DOHH2 (cell line): ENCODE measurements around the gene EIF2D.

Experiments used
- H3F3A ChIP-seq: fragments of 200-600 bp; sonication (generic), shearing (Covaris generic); 2 replicates; pipeline ENCODE4 v1.6.0; 2016; ENCODE audit warnings: antibody characterized with exemption, mild to moderate bottlenecking; ENCODE audit not compliant: control insufficient read depth, insufficient read depth
- H3K27ac ChIP-seq: fragments of 200-600 bp; sonication (generic); 2 replicates; pipeline ENCODE4 v1.5.1; 2014; ENCODE audit warnings: low read depth, mild to moderate bottlenecking, low read length, moderate library complexity
- H3K27me3 ChIP-seq: fragments of 200-600 bp; sonication (generic); 2 replicates; pipeline ENCODE4 v1.6.1; 2014; ENCODE audit warnings: mild to moderate bottlenecking, low read length, mixed read lengths; ENCODE audit not compliant: control insufficient read depth
- H3K36me3 ChIP-seq: fragments of 200-600 bp; sonication (generic); 2 replicates; pipeline ENCODE4 v1.6.1; 2014; ENCODE audit warnings: mild to moderate bottlenecking, low read length, moderate library complexity, mixed read lengths; ENCODE audit not compliant: control insufficient read depth
- H3K4me1 ChIP-seq: fragments of 200-600 bp; sonication (generic); 2 replicates; pipeline ENCODE4 v1.6.1; 2014; ENCODE audit warnings: mild to moderate bottlenecking, low read length, mixed read lengths; ENCODE audit not compliant: control insufficient read depth
- H3K4me2 ChIP-seq: fragments of 200-600 bp; sonication (generic); 2 replicates; pipeline ENCODE4 v1.6.0; 2014; ENCODE audit warnings: mild to moderate bottlenecking, low read length, moderate library complexity
- H3K4me3 ChIP-seq: fragments of 200-600 bp; sonication (generic); 2 replicates; pipeline ENCODE4 v1.5.1; 2014; ENCODE audit warnings: mild to moderate bottlenecking, low read length, mixed read lengths
- H3K79me2 ChIP-seq: fragments of 200-600 bp; sonication (generic); 2 replicates; pipeline ENCODE4 v1.6.1; 2014; ENCODE audit warnings: mild to moderate bottlenecking, low read length, mixed read lengths; ENCODE audit not compliant: control insufficient read depth
- H3K9me2 ChIP-seq: fragments of 200-600 bp; sonication (generic); replicated peaks from 2 replicates; pipeline ENCODE4 v1.6.1; 2014; ENCODE audit warnings: mild to moderate bottlenecking, low read length, mixed read lengths; ENCODE audit not compliant: control insufficient read depth
- H3K9me3 ChIP-seq: fragments of 200-600 bp; sonication (generic); 2 replicates; pipeline ENCODE4 v1.6.1; 2014; ENCODE audit warnings: antibody characterized with exemption, low read length, mixed read lengths; ENCODE audit not compliant: control insufficient read depth, insufficient read depth
- H4K20me1 ChIP-seq: fragments of 200-600 bp; sonication (generic); 2 replicates; pipeline ENCODE4 v1.6.0; 2014; ENCODE audit warnings: low read depth, mild to moderate bottlenecking, antibody characterized with exemption, low read length, moderate library complexity; ENCODE audit not compliant: control insufficient read depth, insufficient read depth
- EZH2phosphoT487 ChIP-seq: fragments of 200-600 bp; sonication (generic); IDR thresholded peaks from 2 replicates; pipeline ENCODE4 v1.6.1; 2017; ENCODE audit warnings: borderline replicate concordance, mild to moderate bottlenecking, antibody characterized with exemption, low read length, moderate library complexity, mixed read lengths
- TF ChIP-seq, protein P1 (sequence below): fragments of 200-600 bp; sonication (generic); IDR thresholded peaks from one replicate; pipeline ENCODE4 v1.5.1; 2014; ENCODE audit warnings: antibody characterized with exemption, mild to moderate bottlenecking, low read depth, low read length; ENCODE audit not compliant: poor library complexity, severe bottlenecking

EIF2D gene

DNA sequence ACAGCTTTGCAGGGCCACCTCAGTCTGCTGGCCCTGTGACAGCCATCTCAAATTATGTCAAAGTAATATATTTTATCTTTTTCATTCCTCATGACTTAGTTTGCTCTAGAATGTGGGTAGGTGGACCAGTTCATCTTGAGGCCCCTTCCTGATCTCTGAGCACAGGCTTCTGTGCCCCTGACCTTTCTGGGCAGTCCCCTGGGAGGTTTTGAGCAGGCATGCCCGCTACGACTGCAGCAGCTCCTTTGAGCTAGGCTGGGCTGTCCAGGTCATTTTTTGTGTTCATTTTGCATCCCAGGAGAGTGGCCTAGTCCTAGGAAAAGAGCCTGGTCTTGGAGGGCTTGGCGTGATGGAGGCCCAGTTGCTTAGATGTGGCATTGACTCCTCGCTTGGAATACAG lies 42.7 kb downstream of the EIF2D start:
- Histone ChIP-seq H3K4me3 (no peak overlapping the region), H3K4me2 (no peak overlapping the region), H3K27ac (no peak overlapping the region), H3K27me3 (no peaks in the 10 kb centered on the region), H3K4me1 (peaks cover 9% of the 10 kb centered on the region), H3K36me3 (no peaks in the 10 kb centered on the region; the same call in 1 of the 2 replicates), H3K9me2 (no peaks in the 10 kb centered on the region), H3F3A (no peaks in the 10 kb centered on the region), H3K79me2 (peaks cover 10% of the 10 kb centered on the region), H3K9me3 (no peaks in the 10 kb centered on the region), H4K20me1 (no peaks in the 10 kb centered on the region)
- TF ChIP-seq EZH2phosphoT487: no peak
- TF ChIP-seq, protein P1, sequence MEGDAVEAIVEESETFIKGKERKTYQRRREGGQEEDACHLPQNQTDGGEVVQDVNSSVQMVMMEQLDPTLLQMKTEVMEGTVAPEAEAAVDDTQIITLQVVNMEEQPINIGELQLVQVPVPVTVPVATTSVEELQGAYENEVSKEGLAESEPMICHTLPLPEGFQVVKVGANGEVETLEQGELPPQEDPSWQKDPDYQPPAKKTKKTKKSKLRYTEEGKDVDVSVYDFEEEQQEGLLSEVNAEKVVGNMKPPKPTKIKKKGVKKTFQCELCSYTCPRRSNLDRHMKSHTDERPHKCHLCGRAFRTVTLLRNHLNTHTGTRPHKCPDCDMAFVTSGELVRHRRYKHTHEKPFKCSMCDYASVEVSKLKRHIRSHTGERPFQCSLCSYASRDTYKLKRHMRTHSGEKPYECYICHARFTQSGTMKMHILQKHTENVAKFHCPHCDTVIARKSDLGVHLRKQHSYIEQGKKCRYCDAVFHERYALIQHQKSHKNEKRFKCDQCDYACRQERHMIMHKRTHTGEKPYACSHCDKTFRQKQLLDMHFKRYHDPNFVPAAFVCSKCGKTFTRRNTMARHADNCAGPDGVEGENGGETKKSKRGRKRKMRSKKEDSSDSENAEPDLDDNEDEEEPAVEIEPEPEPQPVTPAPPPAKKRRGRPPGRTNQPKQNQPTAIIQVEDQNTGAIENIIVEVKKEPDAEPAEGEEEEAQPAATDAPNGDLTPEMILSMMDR: no peak

DNA sequence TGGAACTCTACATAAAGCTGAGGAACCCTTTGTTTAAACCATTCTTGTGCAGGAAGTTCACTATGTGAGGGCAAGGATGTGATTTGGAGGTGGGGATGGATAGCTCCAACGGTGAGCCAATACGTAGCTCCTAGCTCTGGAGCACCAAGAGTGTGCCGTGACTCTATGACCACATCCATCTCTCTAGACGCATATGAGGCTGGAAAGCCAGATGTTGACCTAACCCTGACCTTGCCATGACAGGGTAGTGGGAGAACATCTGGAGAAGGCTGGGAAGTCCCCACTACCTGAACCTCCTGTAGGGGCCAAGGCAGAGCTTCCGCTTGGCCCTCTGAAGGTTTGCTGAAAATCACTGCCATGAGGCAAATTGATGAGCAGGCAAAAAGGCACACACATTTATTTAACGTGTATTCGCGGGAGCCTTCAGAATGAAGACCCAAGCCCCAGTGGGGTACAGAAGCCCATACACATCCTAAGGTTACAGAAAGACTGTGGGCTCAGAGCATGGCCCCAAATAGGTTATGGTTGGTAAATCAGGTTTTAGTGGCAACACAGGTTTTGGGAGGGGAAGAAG lies 43.4 kb downstream of the EIF2D start:
- Histone ChIP-seq H3K4me2 (no peak overlapping the region), H3K27ac (no peak overlapping the region), H3K36me3 (peaks cover 5% of the 10 kb centered on the region), H3K9me3 (no peaks in the 10 kb centered on the region), H3K9me2 (no peaks in the 10 kb centered on the region), H3K4me3 (no peak overlapping the region), H3K79me2 (peaks cover 9% of the 10 kb centered on the region), H3K27me3 (no peaks in the 10 kb centered on the region), H4K20me1 (no peaks in the 10 kb centered on the region), H3F3A (no peaks in the 10 kb centered on the region), H3K4me1 (peaks cover 2% of the 10 kb centered on the region)
- no peak for TF ChIP-seq EZH2phosphoT487
- TF ChIP-seq, protein P1: no peak

DNA sequence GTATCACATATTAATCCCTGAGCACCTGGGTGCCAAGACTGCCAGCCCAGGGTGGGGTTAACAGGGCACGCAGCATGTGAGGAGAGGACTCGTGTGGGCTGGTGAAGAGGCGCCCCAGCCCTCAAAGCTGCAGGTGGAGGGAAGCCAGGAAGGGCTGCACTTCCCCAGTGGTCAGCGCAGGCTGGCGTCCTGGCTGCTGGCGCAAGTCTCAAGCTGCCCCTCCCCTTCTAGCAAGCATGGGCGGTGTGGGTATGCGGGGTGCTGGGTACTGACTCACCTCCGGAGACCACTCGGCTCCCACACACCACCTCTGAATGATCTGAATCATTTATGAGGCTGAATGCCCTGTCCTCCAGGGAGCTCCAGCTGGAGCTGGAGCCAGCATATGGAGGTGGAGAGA lies 44.0 kb downstream of the EIF2D start:
- Histone ChIP-seq H4K20me1 (no peaks in the 10 kb centered on the region), H3K9me2 (no peaks in the 10 kb centered on the region), H3K4me3 (no peak overlapping the region), H3K4me2 (no peak overlapping the region), H3K27me3 (no peaks in the 10 kb centered on the region), H3K79me2 (peaks cover 15% of the 10 kb centered on the region), H3K36me3 (peaks cover 10% of the 10 kb centered on the region), H3F3A (no peaks in the 10 kb centered on the region), H3K9me3 (no peaks in the 10 kb centered on the region), H3K4me1 (peaks cover 4% of the 10 kb centered on the region), H3K27ac (no peak overlapping the region)
- TF ChIP-seq, protein P1: no peak
- TF ChIP-seq EZH2phosphoT487: no peak
